Uterus (tissue), 4 donors: Measurements from ENCODE around the gene MINK1. TPM values are rescaled to one million over a fixed set of nuclear protein-coding genes. Genes with fewer than 3 reads are reported as not detected.

Experiments
- DNase-seq, 2 donors: peaks; one replicate each; pipeline ENCODE4 v3.0.0-alpha.2; 2019 to 2020
- H3K27ac ChIP-seq, 2 donors: fragments of 200-600 bp; sonication (generic); 1 replicate in 1 of 2; 2 replicates in 1 of 2; pipeline ENCODE4 v1.5.1; 2016 to 2018
- H3K27me3 ChIP-seq, 2 donors: fragments of 200-600 bp; sonication (generic); one replicate each; pipeline ENCODE4 v1.5.1; 2018 to 2019; ENCODE audit warnings: control low read depth in 1 of 2
- H3K36me3 ChIP-seq, 2 donors: fragments of 200-600 bp; sonication (generic); one replicate each; pipeline ENCODE4 v1.5.1; 2019; ENCODE audit warnings: control low read depth in 1 of 2
- H3K4me1 ChIP-seq, 2 donors: fragments of 200-600 bp; sonication (generic); one replicate each; pipeline ENCODE4 v1.5.1; 2018 to 2019; ENCODE audit warnings: control low read depth in 1 of 2
- H3K4me3 ChIP-seq, 2 donors: fragments of 200-600 bp; sonication (generic); 1 replicate in 1 of 2; 2 replicates in 1 of 2; pipeline ENCODE4 v1.5.1; 2018 to 2019; ENCODE audit warnings: mild to moderate bottlenecking in 1 of 2
- H3K9me3 ChIP-seq, 2 donors: fragments of 200-600 bp; sonication (generic); one replicate each; pipeline ENCODE4 v1.5.1; 2019; ENCODE audit warnings: control low read depth in 1 of 2
- POLR2A ChIP-seq, 2 donors: fragments of 450-650 bp; IDR thresholded peaks; one replicate each; pipeline ENCODE4 v1.6.1; 2016; ENCODE audit warnings: antibody characterized with exemption in 2 of 2, mild to moderate bottlenecking in 1 of 2, moderate library complexity in 1 of 2
- intact Hi-C: fragments of 100-400 bp; cut with DNase I; formaldehyde crosslinking; loops from one replicate; pipeline ENCODE4 v1.15.1; 2023; ENCODE audit warnings: low total_unique reads
- total RNA-seq, 4 donors: library from RNA; depleted of rRNA in 3 of 4; stranded (reverse); fragments of >200 nt in 3 of 4; gene quantifications; one replicate each; pipeline versions ENCODE4 v1.1.0 to v1.2.4, GENCODE V29; 2014 to 2023
- TF ChIP-seq, protein P1 (sequence below), 4 experiments: fragments of 200-600 bp in 2 of 4; fragments of 450-650 bp in 2 of 4; sonication (generic) in 2 of 4; IDR thresholded peaks; one replicate each; pipeline ENCODE4 v1.5.1; 2016 to 2019; ENCODE audit warnings: antibody characterized with exemption in 4 of 4, mild to moderate bottlenecking in 2 of 4, moderate library complexity in 1 of 4
- donor health status: DM: yes; HTN: yes; CAD: no.

MINK1 gene
- total RNA-seq, 4 donors from 2014 or later, result 17.9 to 99.2 (median 27.9) TPM

DNA sequence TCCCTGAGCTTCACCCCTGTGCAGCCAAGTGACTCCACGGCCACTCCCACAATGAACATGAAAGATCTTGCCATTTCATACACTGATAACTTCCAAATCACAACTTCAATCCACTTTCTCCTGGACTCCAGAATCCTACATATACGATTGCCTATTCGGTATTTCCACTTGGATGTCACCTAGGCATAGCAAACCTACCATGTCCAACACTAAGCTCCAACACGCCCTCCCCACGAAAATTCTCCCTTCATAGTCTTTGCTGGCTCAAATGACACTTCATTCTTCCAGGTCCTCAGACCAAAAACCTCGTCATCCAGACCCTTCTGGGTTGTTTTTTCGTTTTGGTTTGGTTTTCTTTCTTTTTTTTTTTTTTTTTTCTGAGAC is 42.4 kb upstream of the MINK1 start:
- no peak for DNase-seq
- no peaks in the 10 kb centered on the region for H3K9me3 ChIP-seq
- TF ChIP-seq, protein P1, sequence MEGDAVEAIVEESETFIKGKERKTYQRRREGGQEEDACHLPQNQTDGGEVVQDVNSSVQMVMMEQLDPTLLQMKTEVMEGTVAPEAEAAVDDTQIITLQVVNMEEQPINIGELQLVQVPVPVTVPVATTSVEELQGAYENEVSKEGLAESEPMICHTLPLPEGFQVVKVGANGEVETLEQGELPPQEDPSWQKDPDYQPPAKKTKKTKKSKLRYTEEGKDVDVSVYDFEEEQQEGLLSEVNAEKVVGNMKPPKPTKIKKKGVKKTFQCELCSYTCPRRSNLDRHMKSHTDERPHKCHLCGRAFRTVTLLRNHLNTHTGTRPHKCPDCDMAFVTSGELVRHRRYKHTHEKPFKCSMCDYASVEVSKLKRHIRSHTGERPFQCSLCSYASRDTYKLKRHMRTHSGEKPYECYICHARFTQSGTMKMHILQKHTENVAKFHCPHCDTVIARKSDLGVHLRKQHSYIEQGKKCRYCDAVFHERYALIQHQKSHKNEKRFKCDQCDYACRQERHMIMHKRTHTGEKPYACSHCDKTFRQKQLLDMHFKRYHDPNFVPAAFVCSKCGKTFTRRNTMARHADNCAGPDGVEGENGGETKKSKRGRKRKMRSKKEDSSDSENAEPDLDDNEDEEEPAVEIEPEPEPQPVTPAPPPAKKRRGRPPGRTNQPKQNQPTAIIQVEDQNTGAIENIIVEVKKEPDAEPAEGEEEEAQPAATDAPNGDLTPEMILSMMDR (IDR thresholded peaks at IDR 0.05), result no peak
- no peak for TF ChIP-seq POLR2A (IDR thresholded peaks at IDR 0.05)
- H3K27ac ChIP-seq, result peak overlapping the region; percentile 87 to 95
- peaks cover 0 to 4% of the 10 kb centered on the region in 2 donors for H3K4me1 ChIP-seq
- H3K27me3 ChIP-seq, result no peaks in the 10 kb centered on the region
- no peaks in the 10 kb centered on the region for H3K36me3 ChIP-seq
- peak overlapping the region; percentile 58 to 62 for H3K4me3 ChIP-seq
- intact Hi-C loops, result no loop called here

DNA sequence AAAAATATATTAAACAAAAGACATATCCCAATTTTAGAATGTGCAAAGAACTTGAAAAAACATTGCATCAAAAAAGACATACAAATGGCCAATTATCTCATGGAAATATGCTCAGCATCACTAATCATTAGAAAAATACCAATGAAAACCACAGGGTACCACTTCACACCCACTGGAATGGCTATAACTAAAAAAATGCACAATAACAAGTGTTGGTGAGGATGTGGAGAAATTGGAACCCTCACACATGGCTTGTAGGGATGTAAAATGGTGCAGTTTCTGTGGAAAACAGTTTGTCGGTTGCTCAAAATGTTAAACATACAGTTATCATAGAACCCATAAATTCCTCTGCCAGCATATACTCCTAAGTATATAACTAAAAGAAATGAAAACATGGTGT is 38.0 kb upstream of the MINK1 start:
- Histone ChIP-seq H3K9me3 (no peaks in the 10 kb centered on the region), H3K4me3 (no peak overlapping the region), H3K4me1 (no peaks in the 10 kb centered on the region), H3K27me3 (no peaks in the 10 kb centered on the region), H3K36me3 (no peaks in the 10 kb centered on the region), H3K27ac (peak overlapping the region in 1 of 2 donors; percentile 82)
- TF ChIP-seq, protein P1 (IDR thresholded peaks at IDR 0.05), result no peak
- no peak for TF ChIP-seq POLR2A (IDR thresholded peaks at IDR 0.05)
- DNase-seq, result no peak
- intact Hi-C loops, result no loop called here

DNA sequence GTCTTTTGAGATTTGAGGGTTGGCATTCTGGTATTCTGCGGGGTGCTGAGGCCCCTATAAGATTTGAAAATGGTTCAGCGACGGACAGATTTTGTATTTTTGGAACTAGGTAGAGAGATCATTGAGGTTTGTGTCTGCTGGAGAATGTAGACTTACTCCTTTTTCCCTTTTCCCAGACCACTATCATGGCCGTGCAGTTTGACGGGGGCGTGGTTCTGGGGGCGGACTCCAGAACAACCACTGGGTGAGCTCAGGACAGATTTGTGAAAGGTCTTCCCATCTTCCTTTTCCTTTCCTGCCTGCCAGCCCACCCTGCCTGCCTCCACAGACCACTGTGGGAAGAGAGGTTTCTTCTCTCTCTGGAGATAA is 36.6 kb upstream of the MINK1 start:
- H3K4me3 ChIP-seq, result peak overlapping the region; percentile 66 to 79
- no peaks in the 10 kb centered on the region for H3K27me3 ChIP-seq
- H3K4me1 ChIP-seq, result no peaks in the 10 kb centered on the region
- DNase-seq, result no peak
- no peaks in the 10 kb centered on the region for H3K36me3 ChIP-seq
- TF ChIP-seq, protein P1 (IDR thresholded peaks at IDR 0.05), result no peak
- no peak for TF ChIP-seq POLR2A (IDR thresholded peaks at IDR 0.05)
- no peaks in the 10 kb centered on the region for H3K9me3 ChIP-seq
- H3K27ac ChIP-seq, result peak overlapping the region; percentile 82 to 86
- intact Hi-C loops, result no loop called here

DNA sequence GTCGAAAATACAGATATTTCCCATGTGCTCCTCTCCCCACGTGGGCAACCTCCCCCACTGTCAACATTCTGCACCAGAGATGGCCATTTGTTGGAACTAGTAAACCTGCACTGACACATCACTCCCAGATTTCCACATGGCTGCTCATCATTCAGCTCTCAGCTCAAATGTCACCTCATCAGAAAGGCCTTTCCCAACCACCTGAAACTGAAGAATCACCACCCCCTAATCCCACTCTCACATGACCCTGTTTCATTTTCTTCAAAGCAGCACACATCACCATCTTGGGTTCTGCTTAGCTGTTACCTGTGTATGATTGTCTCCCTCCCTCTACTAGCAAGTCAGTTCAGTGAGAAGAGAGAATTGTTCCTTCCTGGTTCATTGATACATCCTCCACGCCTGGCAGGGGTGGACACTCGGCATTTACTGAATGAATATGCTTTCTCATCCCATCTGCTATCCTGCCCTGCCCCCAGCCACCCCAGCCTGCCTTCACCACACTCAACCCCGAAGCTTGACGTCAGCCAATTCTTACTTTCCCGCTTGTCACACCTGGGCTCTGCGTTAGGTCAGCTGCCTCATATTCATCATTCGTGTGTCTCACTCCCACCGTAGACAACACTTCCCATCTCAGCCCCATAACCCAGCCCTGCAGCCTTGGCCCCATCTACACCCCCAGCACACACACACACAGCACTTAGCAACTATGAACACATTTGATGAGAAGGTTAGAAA is 32.5 kb upstream of the MINK1 start:
- Histone ChIP-seq H3K27ac (no peak overlapping the region), H3K36me3 (no peaks in the 10 kb centered on the region), H3K9me3 (no peaks in the 10 kb centered on the region), H3K4me1 (no peaks in the 10 kb centered on the region), H3K4me3 (no peak overlapping the region), H3K27me3 (no peaks in the 10 kb centered on the region)
- DNase-seq, result no peak
- intact Hi-C loops, result no loop called here
- TF ChIP-seq, protein P1 (IDR thresholded peaks at IDR 0.05), result no peak
- no peak for TF ChIP-seq POLR2A (IDR thresholded peaks at IDR 0.05)

DNA sequence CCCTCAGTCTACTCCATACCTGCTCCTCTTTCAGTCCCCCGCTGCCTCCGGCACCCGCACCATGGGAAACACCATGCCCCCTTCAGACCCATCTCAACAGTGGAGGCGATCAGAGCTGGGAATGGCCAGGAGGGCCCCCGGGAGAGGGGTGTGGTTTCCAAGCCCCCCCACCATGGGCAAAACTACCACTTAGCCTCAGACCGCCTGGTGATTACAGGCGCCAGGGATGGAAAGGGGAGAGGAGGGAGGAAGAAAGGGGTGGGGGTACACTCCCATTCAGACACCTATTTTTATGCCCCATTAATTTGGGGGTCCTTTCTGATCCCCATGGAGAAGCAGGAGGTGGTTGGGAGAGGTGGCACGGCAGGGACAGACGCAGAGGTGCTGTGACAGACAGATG is 30.9 kb upstream of the MINK1 start, which contains the start of gene C17orf114:
Gene C17orf114 (minus strand): TSS at position 101 of the 400 bp plus-strand sequence.
- no peaks in the 10 kb centered on the region for H3K27me3 ChIP-seq
- no peaks in the 10 kb centered on the region for H3K4me1 ChIP-seq
- H3K27ac ChIP-seq, result no peak within 1 kb of the TSS
- H3K9me3 ChIP-seq, result no peaks in the 10 kb centered on the region
- H3K4me3 ChIP-seq, result no peak within 1 kb of the TSS
- DNase-seq, result no peak
- no peaks in the 10 kb centered on the region for H3K36me3 ChIP-seq
- TF ChIP-seq, protein P1 (IDR thresholded peaks at IDR 0.05), result no peak
- no peak for TF ChIP-seq POLR2A (IDR thresholded peaks at IDR 0.05)
- intact Hi-C loops, result no loop called here
